Lower leg skin (tissue), 3 donors: ENCODE data around the gene RNF13.

ENCODE experiments used
- POLR2A ChIP-seq, 2 donors: fragments of 450-650 bp; IDR thresholded peaks; one replicate each; pipeline ENCODE4 v1.6.1; 2016 to 2017; ENCODE audit warnings: antibody characterized with exemption in 2 of 2, mild to moderate bottlenecking in 1 of 2, moderate library complexity in 1 of 2
- TF ChIP-seq, protein P1 (sequence below), 3 donors: fragments of 450-650 bp; IDR thresholded peaks; one replicate each; pipeline ENCODE4 v1.5.1; 2016; ENCODE audit warnings: antibody characterized with exemption in 3 of 3, mild to moderate bottlenecking in 3 of 3, moderate library complexity in 2 of 3

DNA sequence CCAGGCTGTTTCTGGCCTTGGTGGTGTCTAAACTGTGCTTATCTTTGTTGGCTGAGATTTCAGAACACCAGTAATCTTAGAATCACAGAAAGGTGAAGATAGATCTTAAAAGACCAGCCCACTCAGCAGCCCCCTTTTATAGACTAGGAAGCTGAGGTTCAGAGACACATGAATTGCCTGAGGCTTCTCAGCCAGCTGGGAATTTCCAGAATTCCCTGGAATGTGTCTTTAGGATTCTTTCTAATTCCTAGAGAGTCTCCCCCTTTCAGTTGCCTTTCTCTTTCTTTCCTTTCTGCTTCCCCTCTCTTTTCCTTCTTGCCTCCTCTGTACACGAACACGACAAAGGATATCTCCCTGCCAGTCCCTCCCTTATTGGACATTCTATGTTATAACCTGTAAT lies 40.2 kb upstream of the RNF13 start:
- no peak for TF ChIP-seq POLR2A (IDR thresholded peaks at IDR 0.05)
- TF ChIP-seq, protein P1, sequence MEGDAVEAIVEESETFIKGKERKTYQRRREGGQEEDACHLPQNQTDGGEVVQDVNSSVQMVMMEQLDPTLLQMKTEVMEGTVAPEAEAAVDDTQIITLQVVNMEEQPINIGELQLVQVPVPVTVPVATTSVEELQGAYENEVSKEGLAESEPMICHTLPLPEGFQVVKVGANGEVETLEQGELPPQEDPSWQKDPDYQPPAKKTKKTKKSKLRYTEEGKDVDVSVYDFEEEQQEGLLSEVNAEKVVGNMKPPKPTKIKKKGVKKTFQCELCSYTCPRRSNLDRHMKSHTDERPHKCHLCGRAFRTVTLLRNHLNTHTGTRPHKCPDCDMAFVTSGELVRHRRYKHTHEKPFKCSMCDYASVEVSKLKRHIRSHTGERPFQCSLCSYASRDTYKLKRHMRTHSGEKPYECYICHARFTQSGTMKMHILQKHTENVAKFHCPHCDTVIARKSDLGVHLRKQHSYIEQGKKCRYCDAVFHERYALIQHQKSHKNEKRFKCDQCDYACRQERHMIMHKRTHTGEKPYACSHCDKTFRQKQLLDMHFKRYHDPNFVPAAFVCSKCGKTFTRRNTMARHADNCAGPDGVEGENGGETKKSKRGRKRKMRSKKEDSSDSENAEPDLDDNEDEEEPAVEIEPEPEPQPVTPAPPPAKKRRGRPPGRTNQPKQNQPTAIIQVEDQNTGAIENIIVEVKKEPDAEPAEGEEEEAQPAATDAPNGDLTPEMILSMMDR (IDR thresholded peaks at IDR 0.05): no peak
